ENCODE results near the gene OR8B8.

Gene OR8B8

DNA sequence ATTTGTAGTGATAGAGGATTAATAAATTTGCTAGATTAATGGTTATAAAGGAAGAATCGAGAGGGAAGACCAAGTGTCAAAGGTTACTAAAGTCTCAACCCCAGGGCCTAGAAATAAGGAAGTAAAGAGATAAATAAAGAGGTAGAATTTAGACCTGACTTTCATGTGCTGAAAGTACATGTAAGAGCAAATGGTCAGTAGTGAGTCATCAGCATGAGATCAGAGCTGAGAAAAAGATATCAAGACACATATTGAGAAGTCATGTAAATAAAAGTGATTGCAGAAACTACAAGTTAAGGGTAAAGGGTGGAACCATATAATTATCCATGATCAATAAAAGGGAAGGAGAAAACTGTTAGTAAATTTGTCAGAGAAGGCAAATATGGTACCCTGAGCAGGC, 1.4 kb upstream of the OR8B8 start:
- no peak overlapping the region for H3K4me3 ChIP-seq (ENCODE audit: control insufficient read depth, low read depth, low read length)
- TF ChIP-seq CTCF (IDR thresholded peaks at IDR 0.05; ENCODE audit: control insufficient read depth, insufficient read depth, low read depth, low read length, missing control alignments), result no peak
- DNase-seq (ENCODE audit: low read depth), result no peak

DNA sequence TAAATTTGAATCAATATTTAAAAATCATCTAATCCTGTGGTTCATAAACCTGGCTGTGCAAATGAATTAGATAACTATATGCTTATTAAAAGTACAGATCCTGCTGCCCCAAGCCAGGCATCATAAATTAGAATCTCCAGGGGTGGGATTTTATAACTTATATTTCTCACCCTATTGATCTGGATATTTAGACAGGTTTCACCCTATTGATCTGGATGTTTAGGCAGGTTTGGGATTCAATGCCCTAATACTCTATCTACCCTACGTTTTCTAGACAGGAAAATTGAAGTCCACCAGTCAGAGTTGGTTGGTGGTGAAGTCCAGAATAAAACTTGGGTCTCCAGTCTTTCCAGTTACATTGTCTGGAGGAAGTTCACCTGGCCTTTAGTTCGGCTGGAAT, 2.6 kb downstream of the OR8B8 start:
- H3K4me3 ChIP-seq (ENCODE audit: control insufficient read depth, low read depth, low read length), result no peak overlapping the region
- no peak for DNase-seq (ENCODE audit: low read depth)
- no peak for TF ChIP-seq CTCF (IDR thresholded peaks at IDR 0.05; ENCODE audit: control insufficient read depth, insufficient read depth, low read depth, low read length, missing control alignments)

- TF ChIP-seq CTCF (IDR thresholded peaks at IDR 0.05; ENCODE audit: control insufficient read depth, insufficient read depth, low read depth, low read length, missing control alignments), result no peak
- no peak for DNase-seq (ENCODE audit: low read depth)
- H3K4me3 ChIP-seq (ENCODE audit: control insufficient read depth, low read depth, low read length), result no peak overlapping the region
Observed at GRCh38 chr11:124442442-124442841, 3.1 kb downstream of the OR8B8 start.

DNA sequence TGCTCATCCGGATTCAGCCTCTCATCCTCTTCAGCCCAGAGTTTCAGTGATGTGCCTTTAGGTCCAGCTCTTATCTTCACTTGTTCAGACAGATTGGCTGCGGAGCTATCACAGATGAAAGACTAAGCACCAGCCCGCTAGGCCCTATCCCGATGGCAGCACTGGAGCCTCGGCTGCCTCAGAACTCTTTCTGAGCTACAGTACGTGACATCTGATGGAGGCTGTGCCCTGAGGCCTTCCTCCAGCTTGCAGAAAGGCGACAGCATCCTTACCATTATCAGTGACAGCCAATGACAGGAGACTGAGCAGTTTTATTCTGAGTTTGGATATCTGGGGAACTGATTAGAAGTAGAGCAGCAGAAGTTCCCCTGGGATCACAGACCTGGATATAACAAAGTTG, 4.0 kb downstream of the OR8B8 start:
- TF ChIP-seq CTCF (IDR thresholded peaks at IDR 0.05; ENCODE audit: control insufficient read depth, insufficient read depth, low read depth, low read length, missing control alignments), result no peak
- DNase-seq (ENCODE audit: low read depth), result no peak
- no peak overlapping the region for H3K4me3 ChIP-seq (ENCODE audit: control insufficient read depth, low read depth, low read length)

- TF ChIP-seq CTCF (IDR thresholded peaks at IDR 0.05; ENCODE audit: control insufficient read depth, insufficient read depth, low read depth, low read length, missing control alignments), result no peak
- no peak overlapping the region for H3K4me3 ChIP-seq (ENCODE audit: control insufficient read depth, low read depth, low read length)
- DNase-seq (ENCODE audit: low read depth), result no peak
Observed at GRCh38 chr11:124441081-124441480, 4.4 kb downstream of the OR8B8 start.

GRCh38 chr11:124440608-124441007, 4.9 kb downstream of the OR8B8 start:
- no peak for DNase-seq (ENCODE audit: low read depth)
- TF ChIP-seq CTCF (IDR thresholded peaks at IDR 0.05; ENCODE audit: control insufficient read depth, insufficient read depth, low read depth, low read length, missing control alignments), result no peak
- no peak overlapping the region for H3K4me3 ChIP-seq (ENCODE audit: control insufficient read depth, low read depth, low read length)

- no peak overlapping the region for H3K4me3 ChIP-seq (ENCODE audit: control insufficient read depth, low read depth, low read length)
- DNase-seq (ENCODE audit: low read depth), result no peak
- TF ChIP-seq CTCF (IDR thresholded peaks at IDR 0.05; ENCODE audit: control insufficient read depth, insufficient read depth, low read depth, low read length, missing control alignments), result no peak
Observed at GRCh38 chr11:124434699-124435098, 10.8 kb downstream of the OR8B8 start.

Data from AG09309 (cell line).